Daoy (cell line): ENCODE data around the gene COX4I1. TPM values are rescaled to one million over a fixed set of nuclear protein-coding genes. Genes with fewer than 3 reads are reported as not detected.
A peak's percentile ranks its signal among the peaks of the same experiment; 100 is the strongest.

Experiments used
- DNase-seq: peaks from one replicate; pipeline ENCODE4 v3.0.0-alpha.2; 2015; ENCODE audit warnings: low read depth
- total RNA-seq: library from RNA; depleted of rRNA; stranded (reverse); fragments of >200 nt; shearing (Covaris generic); gene quantifications from 2 replicates; pipeline ENCODE4 v1.2.3, GENCODE V29; 2014; rRNA removed

The COX4I1 gene
- total RNA-seq, result 465 and 540 TPM in 2 replicates

DNA sequence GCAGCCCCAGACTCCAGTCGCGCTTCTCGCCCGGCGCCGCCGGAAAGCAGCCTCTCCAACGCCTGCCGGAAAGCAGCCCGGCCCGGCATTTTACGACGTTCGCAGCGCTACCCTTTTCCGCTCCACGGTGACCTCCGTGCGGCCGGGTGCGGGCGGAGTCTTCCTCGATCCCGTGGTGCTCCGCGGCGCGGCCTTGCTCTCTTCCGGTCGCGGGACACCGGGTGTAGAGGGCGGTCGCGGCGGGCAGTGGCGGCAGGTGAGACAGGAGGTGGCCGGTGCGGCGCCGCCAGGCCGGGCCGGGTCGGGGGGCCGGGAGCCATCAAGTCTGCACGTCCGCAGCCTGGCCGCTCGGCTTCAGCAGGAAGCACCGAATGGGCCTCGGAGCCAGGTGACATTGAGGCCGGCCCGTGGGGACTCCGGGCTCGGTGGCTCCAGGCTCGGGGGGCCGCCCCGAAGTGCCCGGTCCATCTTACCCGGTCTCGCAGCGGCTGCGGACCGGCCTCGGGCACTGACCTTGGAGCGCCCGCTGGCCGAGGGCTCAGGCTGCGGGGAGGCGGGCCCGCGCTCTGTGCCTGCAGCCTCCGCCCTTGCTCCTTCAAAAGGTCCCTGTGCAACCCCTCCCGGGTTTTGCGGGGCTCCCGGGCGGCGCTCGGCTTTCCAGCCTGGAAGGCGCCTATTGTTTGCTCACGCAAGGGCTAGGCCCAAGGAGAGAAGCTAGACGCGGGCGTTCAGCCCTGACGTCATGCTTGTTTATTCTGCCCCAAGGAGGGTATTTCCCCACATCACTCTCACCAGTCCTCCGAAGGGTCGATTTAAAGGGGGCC, at the start of gene COX4I1, which contains the start of gene EMC8:
Gene COX4I1, plus strand, starts transcription at position 199 of the 824 bp plus-strand sequence. CDS start 1,511 bp downstream, outside the sequence.
Gene EMC8, minus strand, starts transcription at position 48 of the 824 bp plus-strand sequence. CDS start 249 bp downstream, outside the sequence.
- peak; percentile 93 for DNase-seq

- no peak for DNase-seq
Measured at GRCh38 chr16:85749771-85750145, 49.7 kb upstream of the COX4I1 start.

- peak; percentile 70 for DNase-seq
Measured at GRCh38 chr16:85750146-85750826, 49.2 kb upstream of the COX4I1 start.

- DNase-seq, result peak; percentile 65
Measured at GRCh38 chr16:85750827-85751697, 48.4 kb upstream of the COX4I1 start, which contains the start of gene C16orf74. C16orf74 (minus strand) TSS chr16:85751096; CDS start chr16:85735217, 15,879 bp downstream.

DNA sequence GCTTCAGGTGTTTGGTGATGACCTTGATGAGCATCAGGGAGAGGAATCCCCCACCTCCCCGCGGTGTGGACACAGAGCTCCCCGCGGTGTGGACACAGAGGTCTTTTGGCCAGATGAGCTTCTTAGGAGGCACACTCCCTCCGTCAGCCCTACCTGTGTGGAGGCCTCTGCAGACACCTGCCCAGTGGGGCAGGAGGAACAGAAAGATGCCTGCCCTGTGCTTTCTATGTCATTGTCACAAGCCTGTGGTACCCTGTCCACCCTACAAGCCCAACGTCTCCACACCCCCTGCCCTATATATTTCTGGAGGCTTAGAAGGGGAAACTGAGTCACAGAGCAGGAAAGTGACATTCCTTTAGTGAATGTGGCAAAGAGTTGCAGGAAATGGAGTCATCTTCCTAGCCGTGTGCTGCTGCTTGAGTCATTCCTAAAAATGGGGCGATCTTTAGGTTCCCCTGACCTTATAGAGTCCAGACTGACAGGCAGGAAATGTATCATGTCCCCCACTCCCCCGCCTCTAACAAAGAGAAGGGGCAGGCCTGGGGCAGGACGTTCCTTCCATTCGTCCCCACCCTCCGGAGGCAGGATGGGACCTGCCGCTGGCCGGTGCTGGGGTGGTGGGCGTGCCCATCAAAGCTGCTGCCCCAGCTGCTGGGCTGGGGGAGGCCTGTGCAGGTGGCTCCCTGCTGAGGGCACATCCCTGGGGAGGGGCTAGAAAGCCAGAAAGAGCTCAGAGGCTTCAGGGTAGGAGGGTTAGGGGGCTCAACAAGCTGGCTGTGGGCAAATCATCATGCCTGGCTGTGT, 47.6 kb upstream of the COX4I1 start:
- no peak for DNase-seq

- DNase-seq, result peak; percentile 56
Measured at GRCh38 chr16:85752511-85753420, 46.7 kb upstream of the COX4I1 start.

DNA sequence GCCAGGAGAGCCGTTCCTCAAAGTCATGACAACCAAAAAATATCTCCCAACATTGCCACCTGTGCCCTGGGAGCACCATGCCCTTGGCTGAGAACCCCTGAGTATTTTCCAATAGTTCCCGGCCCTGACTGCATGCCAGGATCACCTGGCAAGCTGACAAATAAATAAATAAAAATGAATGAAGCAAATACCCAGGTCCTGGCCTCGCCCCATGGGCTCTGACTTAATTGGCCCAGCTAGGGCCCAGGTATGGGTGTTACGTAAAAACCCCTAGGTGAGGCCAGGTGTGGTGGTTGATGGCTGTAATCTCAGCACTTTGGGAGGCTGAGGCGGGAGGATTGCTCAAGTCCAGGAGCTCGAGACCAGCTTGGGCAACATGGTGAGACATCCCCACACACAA, 45.9 kb upstream of the COX4I1 start:
- DNase-seq, result no peak

- DNase-seq, result no peak
Measured at GRCh38 chr16:85753976-85754375, 45.5 kb upstream of the COX4I1 start.

DNA sequence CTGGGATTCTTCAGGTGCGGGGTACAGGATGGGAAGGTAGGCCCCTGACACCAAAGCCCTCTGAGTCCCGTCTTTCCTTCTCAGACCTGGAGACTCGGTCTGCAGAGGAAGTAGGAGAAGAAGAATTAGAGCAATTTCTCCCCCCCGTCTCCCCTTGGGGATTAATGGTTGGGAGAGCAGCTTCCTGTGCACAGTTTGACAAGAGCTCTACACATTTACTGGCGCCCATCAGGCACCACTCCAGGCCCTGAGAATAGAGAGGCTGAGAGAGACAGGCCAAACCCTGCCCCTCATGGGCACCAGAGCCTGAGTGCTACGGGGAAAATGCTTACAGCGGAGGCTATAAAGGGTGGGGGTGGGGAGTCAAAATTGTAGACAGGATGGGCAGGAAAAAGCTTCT, 45.1 kb upstream of the COX4I1 start:
- DNase-seq, result no peak

DNA sequence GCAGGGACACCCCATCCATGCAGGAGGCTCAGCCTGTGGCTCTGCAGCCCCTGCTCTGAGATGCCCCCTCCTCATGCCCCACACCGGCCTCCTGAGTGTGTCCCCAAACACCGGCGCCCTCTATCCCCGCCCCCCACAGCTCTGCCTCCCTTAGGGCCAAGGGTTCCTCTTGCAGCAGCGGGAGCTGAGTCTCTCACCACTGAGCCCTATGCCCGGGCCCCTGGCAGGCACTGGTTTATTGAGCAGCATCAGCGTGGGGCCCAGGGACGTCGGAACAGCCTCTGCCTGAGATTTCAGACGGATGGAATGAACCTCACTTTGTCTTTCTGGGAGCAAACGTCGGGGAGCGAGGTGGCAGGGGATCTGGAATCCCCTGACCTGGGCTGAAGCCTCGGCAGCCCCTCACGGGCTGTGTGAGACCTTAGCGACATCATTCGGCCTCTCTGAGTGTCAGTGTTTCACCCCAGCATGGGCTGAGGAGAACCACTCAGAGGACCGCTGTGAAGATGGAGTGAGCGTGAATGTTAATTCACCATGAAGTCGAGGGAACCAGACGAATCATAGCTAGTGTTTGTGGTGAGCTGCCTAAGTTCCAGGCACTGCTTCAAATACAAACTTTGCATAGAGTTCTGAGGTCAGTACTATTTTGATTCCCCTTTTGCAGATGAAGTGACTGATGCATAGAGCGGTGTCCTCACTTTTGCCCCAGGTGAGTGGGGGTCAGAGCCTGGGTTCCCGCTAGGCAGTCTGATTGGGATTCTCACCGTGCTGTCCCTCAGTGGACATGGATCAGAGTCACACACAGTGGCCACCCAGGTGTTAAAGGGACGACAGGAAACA, 43.3 kb upstream of the COX4I1 start:
- no peak for DNase-seq

GRCh38 chr16:85757341-85757822, 42.1 kb upstream of the COX4I1 start:
- DNase-seq, result peak; percentile 80

DNA sequence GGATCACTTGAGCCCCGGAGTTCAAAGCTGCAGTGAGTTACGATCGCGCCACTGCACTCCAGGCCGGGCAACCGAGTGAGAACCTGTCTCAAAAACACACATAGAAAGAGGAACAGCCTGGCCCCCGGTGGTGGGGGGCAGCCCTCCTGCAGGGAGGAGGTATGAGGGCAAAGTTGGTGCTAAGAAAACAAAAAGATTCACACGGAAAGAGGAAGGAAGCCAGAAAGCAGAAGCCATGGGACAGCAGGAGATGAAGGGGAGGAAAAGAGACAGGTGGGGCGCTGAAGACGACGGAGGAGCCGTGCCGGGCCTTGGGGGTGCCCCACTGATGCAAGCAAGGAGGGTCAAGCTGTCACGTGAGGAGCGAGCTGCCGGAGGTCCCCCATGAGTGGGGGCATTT, 40.4 kb upstream of the COX4I1 start:
- DNase-seq, result no peak

DNA sequence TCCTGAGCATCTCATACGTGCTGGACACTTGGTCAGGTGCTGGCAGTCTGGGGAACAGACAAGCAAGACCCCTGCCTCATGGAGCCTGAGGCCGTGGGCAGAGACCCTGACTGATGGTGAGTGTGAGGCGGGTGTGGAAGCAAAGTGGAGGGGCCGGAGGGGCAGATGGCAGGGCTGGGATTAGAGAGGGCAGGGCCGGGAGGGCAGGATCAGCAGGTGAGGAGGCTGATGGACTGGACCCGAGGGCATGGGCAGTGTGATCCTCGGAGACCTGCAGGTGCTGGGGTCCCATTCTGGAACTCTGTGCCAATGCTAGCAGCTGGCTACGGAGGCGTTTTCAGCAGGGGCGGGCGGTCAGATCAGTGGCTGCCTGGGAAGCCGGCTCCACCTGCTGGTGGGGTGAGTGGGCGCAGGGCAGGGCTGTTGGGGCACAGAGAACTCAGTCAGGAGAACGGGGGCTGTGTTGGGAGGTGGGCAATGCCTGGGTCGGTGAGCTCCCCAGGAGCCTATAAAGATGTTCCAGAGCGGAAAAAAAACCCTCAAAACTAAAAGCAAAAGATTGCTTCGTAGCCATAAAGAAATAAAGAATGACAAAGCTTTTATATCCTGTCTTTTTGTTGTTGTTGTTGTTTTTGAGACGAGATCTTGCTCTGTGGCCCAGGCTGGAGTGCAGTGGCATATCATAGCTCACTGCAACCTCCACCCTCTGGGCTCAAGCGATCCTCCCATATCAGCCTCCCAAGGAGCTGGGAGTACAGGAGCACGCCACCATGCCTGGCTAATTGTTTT, 39.7 kb upstream of the COX4I1 start:
- no peak for DNase-seq

DNA sequence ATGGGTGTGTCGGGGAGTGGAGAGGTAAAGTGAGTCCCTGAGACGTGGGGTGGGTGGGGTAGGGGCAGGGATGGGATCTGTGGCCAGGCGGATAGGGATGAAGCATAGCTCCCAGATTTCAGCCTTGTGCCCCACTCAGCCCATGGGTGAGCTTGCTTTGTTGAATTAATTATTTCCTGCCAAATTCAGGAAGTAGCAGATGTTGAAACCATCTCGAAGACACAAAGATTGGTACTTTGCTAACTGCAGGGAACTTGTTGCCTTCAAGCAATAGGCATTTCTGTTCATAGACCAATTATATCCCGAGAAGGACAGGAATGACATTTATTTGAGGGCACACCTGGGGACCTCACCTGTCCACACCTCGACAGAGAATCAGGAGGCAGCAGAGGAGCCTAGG, 37.6 kb upstream of the COX4I1 start:
- DNase-seq, result no peak

GRCh38 chr16:85762970-85763369, 36.5 kb upstream of the COX4I1 start:
- no peak for DNase-seq

- DNase-seq, result no peak
Measured at GRCh38 chr16:85763616-85764015, 35.9 kb upstream of the COX4I1 start.

- no peak for DNase-seq
Measured at GRCh38 chr16:85765211-85765610, 34.3 kb upstream of the COX4I1 start.

GRCh38 chr16:85765767-85766166, 33.7 kb upstream of the COX4I1 start:
- DNase-seq, result no peak
